HG02970 (cell line): Measurements from ENCODE around the gene PPEF1.

Experiments
- ATAC-seq: cut with Tn5 transposase; IDR thresholded peaks from one replicate; pipeline ENCODE4 v1.9.1; 2021; ENCODE audit warnings: mild to moderate bottlenecking, moderate library complexity, moderate number of reproducible peaks; ENCODE audit not compliant: unreplicated experiment, low FRiP score

Gene PPEF1

DNA sequence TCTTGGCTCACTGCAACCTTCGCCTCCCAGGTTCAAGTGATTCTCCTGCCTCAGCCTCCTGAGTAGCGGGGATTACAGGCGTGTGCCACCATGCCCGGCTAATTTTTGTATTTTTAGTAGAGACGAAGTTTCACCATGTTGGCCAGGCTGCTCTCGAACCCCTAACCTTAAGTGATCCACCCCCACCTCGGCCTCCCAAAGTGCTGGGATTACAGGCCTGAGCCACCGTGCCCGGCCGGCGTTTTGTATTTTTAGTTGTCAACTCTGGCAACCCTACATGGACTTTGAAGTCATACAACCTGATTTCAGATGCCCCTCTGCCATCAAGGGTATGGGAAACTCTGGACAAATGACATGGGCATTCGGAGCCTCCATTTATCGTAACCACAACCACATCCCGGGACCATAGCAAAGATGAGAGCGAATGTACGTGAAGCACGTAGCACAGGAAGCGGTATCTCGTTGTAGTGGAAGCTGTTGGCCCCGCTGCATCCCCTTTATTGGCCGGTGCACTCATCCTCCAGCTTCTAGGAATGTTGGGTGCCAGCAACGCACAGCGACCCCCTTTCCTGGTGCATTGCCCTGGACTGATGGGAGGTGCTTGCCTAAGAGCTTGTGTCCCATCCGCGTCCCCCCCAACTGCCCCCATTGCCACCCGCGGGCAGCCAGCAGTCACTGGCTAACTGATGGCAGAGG is 167.3 kb downstream of the PPEF1 start:
- ATAC-seq, result no peak

DNA sequence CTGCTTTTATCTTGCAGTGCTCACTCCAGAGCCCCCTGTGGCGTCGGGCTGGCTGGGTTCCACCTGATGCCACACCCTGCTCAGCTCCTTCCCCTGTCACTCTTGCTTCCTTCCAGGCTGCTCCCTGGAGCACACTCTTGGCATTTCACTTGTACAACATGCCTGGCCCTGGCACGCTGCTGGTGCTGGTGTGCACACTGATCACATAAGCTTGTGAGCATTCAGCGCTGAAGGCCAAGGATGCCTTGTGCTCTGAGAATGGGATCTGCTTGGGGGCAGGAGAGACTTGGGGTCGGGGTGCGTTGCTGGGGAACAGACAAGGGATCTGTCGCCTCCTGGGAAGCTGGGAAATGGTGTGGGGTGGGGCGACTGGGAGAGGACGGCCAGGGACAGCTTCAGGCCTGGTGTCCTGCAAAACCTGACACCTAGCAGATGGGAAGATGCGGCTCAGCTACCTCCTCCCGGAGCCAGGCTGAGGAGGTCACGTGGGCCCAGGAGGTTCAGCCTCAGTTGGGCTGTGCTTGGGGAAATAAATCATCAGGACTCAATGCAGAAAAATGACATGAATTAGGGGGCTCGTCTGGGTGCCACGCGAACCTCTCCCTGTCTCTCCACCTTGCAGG is 167.9 kb downstream of the PPEF1 start:
- ATAC-seq, result no peak

DNA sequence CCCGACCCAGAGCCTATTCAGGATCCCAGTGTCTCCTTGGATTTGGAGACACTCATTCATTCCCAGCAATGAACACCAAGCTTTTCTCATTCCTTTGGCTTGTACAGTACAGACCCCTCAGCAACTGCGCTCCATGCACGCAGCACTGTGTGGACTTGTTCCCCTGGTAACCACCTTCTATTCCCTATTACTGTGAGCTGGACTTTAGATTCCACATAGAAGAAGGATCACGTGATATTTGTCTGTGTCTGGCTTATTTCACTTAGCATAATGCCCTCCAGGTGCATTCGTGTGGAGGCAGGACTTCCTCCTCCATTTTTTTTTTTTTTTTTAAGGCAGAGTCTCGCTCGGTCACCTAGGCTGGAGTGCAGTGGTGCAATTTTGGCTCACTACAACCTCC is 170.0 kb downstream of the PPEF1 start:
- ATAC-seq, result no peak
